Right lobe of liver (tissue), 6 donors: ENCODE measurements around the gene SPTBN2. TPM values are rescaled to one million over a fixed set of nuclear protein-coding genes. Genes with fewer than 3 reads are reported as not detected.
"Not testable (repeated sequence)": the region's sequence is repeated elsewhere in the genome, so short reads cannot be mapped to it uniquely, and the experiment has no call there.

Experiments
- ATAC-seq, 4 donors: fragments of 200-7000 bp; cut with Tn5 transposase; one replicate each; pipeline ENCODE4 v1.9.1; 2020; ENCODE audit warnings: mild to moderate bottlenecking in 4 of 4, moderate library complexity in 4 of 4
- DNase-seq, 3 donors: peaks; one replicate each; pipeline ENCODE4 v3.0.0-alpha.2; 2020
- H3K27ac ChIP-seq, 3 donors: fragments of 200-600 bp; one replicate each; pipeline ENCODE4 v1.8.0; 2022
- H3K27me3 ChIP-seq, 2 donors: fragments of 200-600 bp; one replicate each; pipeline ENCODE4 v1.8.0; 2022
- H3K36me3 ChIP-seq, 4 donors: fragments of 200-600 bp; sonication (generic) in 1 of 4; one replicate each; pipeline versions ENCODE4 v1.5.1 to v1.8.0; 2017 to 2022; ENCODE audit warnings: control low read depth in 1 of 4
- H3K4me1 ChIP-seq, 4 donors: fragments of 200-600 bp; sonication (generic) in 1 of 4; one replicate each; pipeline versions ENCODE4 v1.5.1 to v1.8.0; 2017 to 2022; ENCODE audit warnings: control low read depth in 1 of 4
- H3K4me3 ChIP-seq, 3 donors: fragments of 200-600 bp; one replicate each; pipeline ENCODE4 v1.8.0; 2022
- H3K9me3 ChIP-seq, 4 donors: fragments of 200-600 bp; sonication (generic) in 1 of 4; one replicate each; pipeline versions ENCODE4 v1.5.1 to v1.8.0; 2017 to 2022; ENCODE audit warnings: control low read depth in 1 of 4
- CTCF ChIP-seq, 4 donors: fragments of 200-600 bp in 3 of 4; fragments of 450-650 bp in 1 of 4; IDR thresholded peaks; one replicate each; pipeline versions ENCODE4 v1.5.1 to v1.8.0; 2016 to 2022; ENCODE audit warnings: antibody characterized with exemption in 4 of 4, mild to moderate bottlenecking in 2 of 4
- POLR2A ChIP-seq: fragments of 450-650 bp; IDR thresholded peaks from one replicate; pipeline ENCODE4 v1.6.1; 2017; ENCODE audit warnings: antibody characterized with exemption, mild to moderate bottlenecking
- WGBS: methylation state at CpG from one replicate; pipeline ENCODE4 v1.1.6; 2018; ENCODE audit warnings: low coverage, low lambda C conversion rate; ENCODE audit not compliant: insufficient coverage; ENCODE audit errors: missing lambda C conversion rate; 5-methylcytosine and 5-hydroxymethylcytosine counted together
- intact Hi-C, 2 donors: fragments of 100-400 bp; cut with DNase I; formaldehyde crosslinking; loops; one replicate each; pipeline versions ENCODE4 v1.11.2 to v1.14.1; 2022
- total RNA-seq, 6 experiments: library from RNA; depleted of rRNA in 2 of 6; stranded (reverse); fragments of >200 nt in 2 of 6; fragmentation: NEBNext Ultra II Directional in 3 of 6; extraction: Animal tissue kit (Norgen Biotek cat#: 25700) in 3 of 6; gene quantifications; one replicate each; pipeline versions ENCODE4 v1.1.0 to v1.2.4, GENCODE V29; 2016 to 2023
- donor health status: DM: no; HTN: yes; CAD: no.
- donor health status: DM: no; HTN: no; CAD: no.
- donor health status: DM: no; HTN: no; CAD: no.
- donor health status: DM: no; HTN: yes; CAD: no.
- donor health status: DM: no; HTN: yes; CAD: no.

Gene SPTBN2
- total RNA-seq, 6 experiments from 2014 or later, result 20.7 to 67.1 (median 50.7) TPM

- DNase-seq (peak; percentile 62 to 88 (median 83)), ATAC-seq (peak; percentile 56 to 82 (median 72))
- no peaks in the 10 kb centered on the region for H3K27me3 ChIP-seq
- intact Hi-C loops, result no loop called here
- peak overlapping the region; percentile 37 to 67 (median 62) for H3K4me3 ChIP-seq
- peaks cover 0 to 44% (median 18%) of the 10 kb centered on the region in 4 donors for H3K4me1 ChIP-seq
- H3K36me3 ChIP-seq, result no peaks in the 10 kb centered on the region
- no peaks in the 10 kb centered on the region for H3K9me3 ChIP-seq
- TF ChIP-seq CTCF (IDR thresholded peaks at IDR 0.05) (no peak), POLR2A (peak; percentile 82)
- H3K27ac ChIP-seq, result peak overlapping the region in 2 of 3 donors; percentile 80 to 84
- WGBS, result 2% methylated on average over 14 of the region's 70 CpGs
Observed at GRCh38 chr11:66727282-66728037, 1.6 kb downstream of the SPTBN2 start.

- H3K27ac ChIP-seq, result peak overlapping the region in 1 of 3 donors; percentile 72
- WGBS, result 23% methylated on average over 7 of the region's 10 CpGs
- intact Hi-C loops, result no loop called here
- DNase-seq, result peak in 1 of 3 donors; percentile 35
- peaks cover 0 to 50% (median 20%) of the 10 kb centered on the region in 4 donors for H3K4me1 ChIP-seq
- H3K4me3 ChIP-seq, result peak overlapping the region in 1 of 3 donors; percentile 67
- H3K9me3 ChIP-seq, result no peaks in the 10 kb centered on the region
- TF ChIP-seq POLR2A, result no peak
- no peak for TF ChIP-seq CTCF (IDR thresholded peaks at IDR 0.05)
- H3K27me3 ChIP-seq, result no peaks in the 10 kb centered on the region
- no peaks in the 10 kb centered on the region for H3K36me3 ChIP-seq
- ATAC-seq, result peak in 1 of 4 donors; percentile 11
Observed at GRCh38 chr11:66725647-66726046, 3.4 kb downstream of the SPTBN2 start.

- Histone ChIP-seq H3K27me3 (no peaks in the 10 kb centered on the region), H3K4me1 (peaks cover 0 to 50% (median 20%) of the 10 kb centered on the region in 4 donors), H3K4me3 (no peak overlapping the region), H3K27ac (peak overlapping the region in 1 of 3 donors; percentile 72), H3K36me3 (no peaks in the 10 kb centered on the region), H3K9me3 (no peaks in the 10 kb centered on the region)
- 80% methylated on average over 1 of the region's 1 CpG for WGBS
- DNase-seq, result peak in 1 of 3 donors; percentile 20
- TF ChIP-seq CTCF (IDR thresholded peaks at IDR 0.05) (no peak), POLR2A (no peak)
- no peak for ATAC-seq
- intact Hi-C loops, result no loop called here
Observed at GRCh38 chr11:66725114-66725513, 3.9 kb downstream of the SPTBN2 start.

GRCh38 chr11:66724167-66724566 lies 4.8 kb downstream of the SPTBN2 start:
- H3K27me3 ChIP-seq, H3K9me3 ChIP-seq, DNase-seq, H3K36me3 ChIP-seq, intact Hi-C loops, H3K4me3 ChIP-seq: not testable (repeated sequence)
- ATAC-seq, result peak in 1 of 4 donors; percentile 3
- Histone ChIP-seq H3K4me1 (peaks cover 0 to 50% (median 21%) of the 10 kb centered on the region in 4 donors), H3K27ac (peak overlapping the region; percentile 48 to 72 (median 64))
- 34% methylated on average over 4 of the region's 5 CpGs for WGBS

GRCh38 chr11:66723693-66724092 lies 5.3 kb downstream of the SPTBN2 start:
- H3K4me3 ChIP-seq, result no peak overlapping the region
- no peaks in the 10 kb centered on the region for H3K36me3 ChIP-seq
- no peak for TF ChIP-seq POLR2A
- TF ChIP-seq CTCF (IDR thresholded peaks at IDR 0.05), result no peak
- peak overlapping the region; percentile 48 to 72 (median 64) for H3K27ac ChIP-seq
- intact Hi-C loops, result no loop called here
- H3K9me3 ChIP-seq, result no peaks in the 10 kb centered on the region
- no peaks in the 10 kb centered on the region for H3K27me3 ChIP-seq
- WGBS, result 43% methylated on average over 5 of the region's 5 CpGs
- peaks cover 0 to 55% (median 24%) of the 10 kb centered on the region in 4 donors for H3K4me1 ChIP-seq
- ATAC-seq (peak; percentile 61 to 67 (median 62)), DNase-seq (peak in 1 of 3 donors; percentile 35)
